Measurements from ENCODE around the gene TNFSF13. TPM values are rescaled to one million over a fixed set of nuclear protein-coding genes. Genes with fewer than 3 reads are reported as not detected.

Gene TNFSF13
- 4.4 and 5.1 TPM in 2 replicates for total RNA-seq

GRCh38 chr17:7558544-7559319 lies at the start of gene TNFSF13:
Gene TNFSF13, plus strand, starts transcription at chr17:7558750. Its CDS starts 290 bp downstream, at chr17:7559040.

GRCh38 chr17:7548585-7549400 lies 9.8 kb upstream of the TNFSF13 start, which contains the start of gene TNFSF12:
Gene TNFSF12, plus strand, starts transcription at chr17:7549058. Its CDS starts 96 bp downstream, at chr17:7549154.

GRCh38 chr17:7561589-7562207 lies 3.1 kb downstream of the TNFSF13 start, which contains the start of gene SENP3:
Gene SENP3, plus strand, starts transcription at chr17:7561919. Its CDS starts 1,158 bp downstream, at chr17:7563077.

GRCh38 chr17:7579001-7579833 lies 20.7 kb downstream of the TNFSF13 start, which contains the start of gene CD68:
Gene CD68, plus strand, starts transcription at chr17:7579638. Its CDS starts 40 bp downstream, at chr17:7579678.

GRCh38 chr17:7583253-7584109 lies 24.9 kb downstream of the TNFSF13 start, which contains the start of gene MPDU1:
Gene MPDU1, plus strand, starts transcription at chr17:7583852. Its CDS starts 11 bp downstream, at chr17:7583863.

DNA sequence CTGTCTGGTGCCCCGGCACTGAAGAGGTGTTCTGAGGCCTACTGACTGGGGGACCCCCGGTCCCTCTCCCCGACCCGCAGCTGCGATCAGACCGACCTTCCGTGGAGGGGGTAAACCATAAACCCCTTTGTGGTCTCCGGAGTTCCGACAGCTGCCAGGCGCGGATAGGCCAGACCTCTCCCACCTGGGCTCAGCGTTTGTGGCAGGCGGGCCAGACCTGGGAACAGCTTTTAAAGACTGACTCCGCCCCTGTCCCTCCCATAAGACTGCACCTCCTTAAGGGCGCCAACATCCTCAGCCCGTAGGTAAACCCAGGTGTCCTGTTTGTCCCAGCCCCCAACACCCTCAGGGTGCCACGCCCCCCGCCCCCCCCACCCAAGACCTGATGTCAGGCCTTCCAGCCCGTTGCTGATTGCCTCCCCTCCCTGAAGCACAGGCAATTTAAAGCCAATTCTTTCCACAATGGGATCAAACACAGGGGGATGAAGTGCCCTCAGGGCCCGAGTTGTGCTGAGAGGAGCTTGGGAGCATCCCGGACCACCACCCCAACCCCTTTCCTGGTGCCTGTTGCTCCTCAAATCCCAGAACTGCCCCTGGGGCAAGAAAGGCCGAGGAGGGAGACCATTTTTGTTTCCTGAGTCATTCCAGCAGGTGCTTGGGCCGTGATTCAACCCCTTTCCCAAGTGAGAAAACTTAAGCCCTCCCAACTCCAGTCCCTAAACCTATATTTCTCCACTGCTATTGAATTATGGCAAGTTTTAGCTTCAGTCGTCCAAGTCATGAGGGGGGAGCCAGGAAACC lies 31.5 kb downstream of the TNFSF13 start, which contains the start of gene SOX15:
TSS of gene SOX15 (minus strand) at position 204 of the 801 bp plus-strand sequence. CDS start 418 bp downstream, outside the sequence.

Other genes starting within 250 kb of the TNFSF13 start
- 50.8 and 66.1 TPM in 2 replicates for gene GPS2, start 243.4 kb upstream of the TNFSF13 start, total RNA-seq
- gene NEURL4, start 229.4 kb upstream of the TNFSF13 start, total RNA-seq, result 13.4 and 22.5 TPM in 2 replicates
- 0.42 and 0.78 TPM in 2 replicates for gene ACAP1, start 222.2 kb upstream of the TNFSF13 start, total RNA-seq
- gene KCTD11, start 206.6 kb upstream of the TNFSF13 start, total RNA-seq, result 48.4 and 61.1 TPM in 2 replicates
- gene TMEM95, start 203.6 kb upstream of the TNFSF13 start, total RNA-seq, result not detected in 2 replicates
- 13.0 and 15.8 TPM in 2 replicates for gene TNK1, start 177.7 kb upstream of the TNFSF13 start, total RNA-seq
- gene PLSCR3, start 164.2 kb upstream of the TNFSF13 start, total RNA-seq, result 64.6 and 96.0 TPM in 2 replicates
- gene TMEM256, start 154.7 kb upstream of the TNFSF13 start, total RNA-seq, result 117 and 202 TPM in 2 replicates
- gene NLGN2, start 150.9 kb upstream of the TNFSF13 start, total RNA-seq, result 6.0 and 8.9 TPM in 2 replicates
- gene SPEM1, start 138.4 kb upstream of the TNFSF13 start, total RNA-seq, result not detected in 2 replicates
- gene SPEM2, start 133.1 kb upstream of the TNFSF13 start, total RNA-seq, result not detected in 2 replicates
- gene SPEM3, start 129.9 kb upstream of the TNFSF13 start, total RNA-seq, result not detected in 2 replicates
- 29.6 and 33.5 TPM in 2 replicates for gene TMEM102, start 123.3 kb upstream of the TNFSF13 start, total RNA-seq
- 18.3 and 32.1 TPM in 2 replicates for gene FGF11, start 119.2 kb upstream of the TNFSF13 start, total RNA-seq
- 10.9 and 11.0 TPM in 2 replicates for gene CHRNB1, start 113.7 kb upstream of the TNFSF13 start, total RNA-seq
- 29.5 and 46.1 TPM in 2 replicates for gene ZBTB4, start 79.1 kb upstream of the TNFSF13 start, total RNA-seq
- gene SLC35G6, start 77.3 kb upstream of the TNFSF13 start, total RNA-seq, result not detected in 2 replicates
- gene POLR2A, start 74.4 kb upstream of the TNFSF13 start, total RNA-seq, result 62.4 and 64.9 TPM in 2 replicates
- 4.2 and 10.8 TPM in 2 replicates for gene TNFSF12, start 9.7 kb upstream of the TNFSF13 start, total RNA-seq
- 44.8 and 62.7 TPM in 2 replicates for gene SENP3, start 3.2 kb downstream of the TNFSF13 start, total RNA-seq
- gene CD68, start 20.9 kb downstream of the TNFSF13 start, total RNA-seq, result 14.8 and 21.2 TPM in 2 replicates
- gene MPDU1, start 25.1 kb downstream of the TNFSF13 start, total RNA-seq, result 147 and 153 TPM in 2 replicates
- 162 and 173 TPM in 2 replicates for gene SOX15, start 31.3 kb downstream of the TNFSF13 start, total RNA-seq
- 39.4 and 49.4 TPM in 2 replicates for gene FXR2, start 56.1 kb downstream of the TNFSF13 start, total RNA-seq
- gene SAT2, start 69.1 kb downstream of the TNFSF13 start, total RNA-seq, result 25.9 and 36.9 TPM in 2 replicates
- 0.28 and 0.51 TPM in 2 replicates for gene SHBG, start 71.4 kb downstream of the TNFSF13 start, total RNA-seq
- gene ATP1B2, start 92.2 kb downstream of the TNFSF13 start, total RNA-seq, result not detected in 2 replicates
- gene TP53, start 128.7 kb downstream of the TNFSF13 start, total RNA-seq, result 47.3 and 58.3 TPM in 2 replicates
- gene WRAP53, start 129.7 kb downstream of the TNFSF13 start, total RNA-seq, result 9.3 and 13.6 TPM in 2 replicates
- 2.0 and 2.6 TPM in 2 replicates for gene EFNB3, start 146.5 kb downstream of the TNFSF13 start, total RNA-seq
- 0.21 and 0.33 TPM in 2 replicates for gene DNAH2, start 159.0 kb downstream of the TNFSF13 start, total RNA-seq